ENCODE results near the gene UCK1. TPM values are rescaled to one million over a fixed set of nuclear protein-coding genes. Genes with fewer than 3 reads are reported as not detected.

The UCK1 gene
- total and polyA plus RNA-seq, 2 of the 8 experiments (the other 6 are each of a cell fraction or from before 2014, with no cell fraction given): 35.1 to 42.0 TPM

GRCh38 chr9:131530546-131530919, 530 bp downstream of the UCK1 start:
- ChIA-PET CTCF (ENCODE audit: partially characterized antibody) (no interaction called here), POLR2A (ENCODE audit: partially characterized antibody) (interaction anchor here (1.0 to 5.0 kb wide), 2 partner anchors 12 to 127 kb away, joined by 4 to 22 read pairs; no protein-coding TSS in a partner anchor)
- Histone ChIP-seq H4K91ac (replicated peaks; ENCODE audit: insufficient read length, low read length) (no peak overlapping the region), H2BK12ac (ENCODE audit: low read depth, low read length) (no peak overlapping the region), H4K20me1 (replicated peaks in 1 of 2; ENCODE audit: control insufficient read depth in 1 of 2, insufficient read depth in 2 of 2, low read length in 2 of 2) (peaks cover 1 to 6% of the 10 kb centered on the region in 2 experiments), H3K36me3 (ENCODE audit: control insufficient read depth in 2 of 4, insufficient read depth in 4 of 4, low read length in 3 of 4) (peaks cover 14 to 26% (median 24%) of the 10 kb centered on the region in 4 experiments; a peak in 7 of 8 replicates), H4K8ac (ENCODE audit: extremely low read depth, insufficient read depth, low read length) (no peak overlapping the region), H3K23me2 (ENCODE audit: low read depth, low read length) (peaks cover 5% of the 10 kb centered on the region; the same call in 1 of the 2 replicates), H4K5ac (ENCODE audit: insufficient read length, low read depth, low read length) (no peak overlapping the region), H3K79me1 (ENCODE audit: low read depth, low read length) (0 out of 2 replicates have a peak, but pooled peaks cover 4% of the 10 kb centered on the region), H3K18ac (ENCODE audit: extremely low read depth, low read length) (no peak overlapping the region; the same call in 1 of the 2 replicates), H2BK5ac (ENCODE audit: low read depth, low read length) (no peak overlapping the region), H3K9ac (replicated peaks in 1 of 4; ENCODE audit: extremely low read depth in 1 of 4, low read depth in 3 of 4, low read length in 3 of 4) (peak overlapping the region; percentile 52 to 94 (median 66); a peak in 6 of 7 replicates), H3K79me2 (ENCODE audit: control insufficient read depth in 1 of 2, insufficient read depth in 2 of 2, low read length in 2 of 2) (peaks cover 0 to 6% of the 10 kb centered on the region in 2 experiments; a peak in 1 of 4 replicates), H3K4ac (replicated peaks; ENCODE audit: insufficient read length, low read depth, low read length) (peak overlapping the region; percentile 6), H3K4me2 (ENCODE audit: insufficient read depth in 1 of 2, low read depth in 2 of 2, low read length in 2 of 2) (peak overlapping the region; percentile 74 to 98), H3K56ac (replicated peaks; ENCODE audit: insufficient read length, low read depth, low read length) (no peak overlapping the region), H2BK20ac (ENCODE audit: low read length) (no peak overlapping the region), H3K4me1 (replicated peaks in 1 of 4; ENCODE audit: control insufficient read depth in 3 of 4, insufficient read depth in 4 of 4, low read length in 3 of 4) (peaks cover 0 to 8% (median 4%) of the 10 kb centered on the region in 4 experiments; a peak in 6 of 7 replicates), H3K9me3 (ENCODE audit: insufficient read depth in 2 of 2, low read depth in 1 of 2, low read length in 1 of 2) (no peaks in the 10 kb centered on the region), H3K27ac (ENCODE audit: low read depth, low read length) (no peak overlapping the region; the same call in 1 of the 2 replicates), H3K4me3 (ENCODE audit: extremely low read depth in 1 of 4, insufficient read depth in 2 of 4, low read depth in 3 of 4, low read length in 4 of 4) (peak overlapping the region; percentile 65 to 92 (median 72)), H2AK5ac (ENCODE audit: low read depth, low read length) (no peak overlapping the region), H3K27me3 (replicated peaks in 1 of 4; ENCODE audit: control insufficient read depth in 3 of 4, extremely low read depth in 1 of 4, insufficient read depth in 3 of 4, low read length in 3 of 4) (no peaks in the 10 kb centered on the region), H2BK15ac (ENCODE audit: low read length) (no peak overlapping the region), H3K14ac (ENCODE audit: insufficient read length) (no peak overlapping the region), H3K23ac (ENCODE audit: insufficient read length) (no peak overlapping the region), H2BK120ac (replicated peaks; ENCODE audit: low read depth, low read length) (no peak overlapping the region), H2AFZ (ENCODE audit: low read length) (no peak overlapping the region)
- FAIRE-seq: no peak
- WGBS, 2 experiments (ENCODE audit: extremely low coverage in 1 of 2, insufficient coverage in 1 of 2, insufficient read length in 1 of 2, insufficient replicate concordance in 2 of 2, low coverage in 1 of 2, low lambda C conversion rate in 2 of 2, missing lambda C conversion rate in 1 of 2): 8% methylated on average over 18 of the region's 29 CpGs; no CpG with 5 or more reads in 1 of the 2 experiments
- DNase-seq (ENCODE audit: low read depth in 1 of 2, low spot score in 2 of 2): peak in 1 of 2 experiments; percentile 68
- TF ChIP-seq SP4 (IDR thresholded peaks at IDR 0.05; ENCODE audit: low read length): no peak
- no peak for TF ChIP-seq EP300 (IDR thresholded peaks at IDR 0.05; ENCODE audit: borderline replicate concordance in 1 of 2, low read depth in 2 of 2, low read length in 2 of 2)
- no peak for TF ChIP-seq RXRA (IDR thresholded peaks at IDR 0.05; ENCODE audit: insufficient read depth, low read depth, low read length)
- no peak for TF ChIP-seq ASH2L (IDR thresholded peaks at IDR 0.05; ENCODE audit: low read length)
- TF ChIP-seq GABPA (IDR thresholded peaks at IDR 0.05; ENCODE audit: borderline replicate concordance, insufficient read depth, low read length): no peak
- TF ChIP-seq CHD2 (IDR thresholded peaks at IDR 0.05; ENCODE audit: low read length): no peak
- TF ChIP-seq SAP30 (IDR thresholded peaks at IDR 0.05; ENCODE audit: insufficient read depth, insufficient replicate concordance, low read length): peak; percentile 56
- TF ChIP-seq E2F6 (IDR thresholded peaks at IDR 0.05): peak; percentile 72
- TF ChIP-seq POLR2AphosphoS5 (IDR thresholded peaks at IDR 0.05; ENCODE audit: low read depth, low read length): no peak
- TF ChIP-seq MAX (IDR thresholded peaks at IDR 0.05): peak; percentile 36; the same call in 1 of the 2 replicates
- TF ChIP-seq POLR2A (IDR thresholded peaks at IDR 0.05; ENCODE audit: control extremely low read depth in 1 of 2, low read depth in 2 of 2, low read length in 2 of 2): no peak
- no peak for TF ChIP-seq PHF8 (conservative IDR thresholded peaks at IDR 0.05; ENCODE audit: low read depth, low read length)

Data from H1 (cell line).